Measurements from ENCODE around the gene SEMA3B.

SEMA3B gene

DNA sequence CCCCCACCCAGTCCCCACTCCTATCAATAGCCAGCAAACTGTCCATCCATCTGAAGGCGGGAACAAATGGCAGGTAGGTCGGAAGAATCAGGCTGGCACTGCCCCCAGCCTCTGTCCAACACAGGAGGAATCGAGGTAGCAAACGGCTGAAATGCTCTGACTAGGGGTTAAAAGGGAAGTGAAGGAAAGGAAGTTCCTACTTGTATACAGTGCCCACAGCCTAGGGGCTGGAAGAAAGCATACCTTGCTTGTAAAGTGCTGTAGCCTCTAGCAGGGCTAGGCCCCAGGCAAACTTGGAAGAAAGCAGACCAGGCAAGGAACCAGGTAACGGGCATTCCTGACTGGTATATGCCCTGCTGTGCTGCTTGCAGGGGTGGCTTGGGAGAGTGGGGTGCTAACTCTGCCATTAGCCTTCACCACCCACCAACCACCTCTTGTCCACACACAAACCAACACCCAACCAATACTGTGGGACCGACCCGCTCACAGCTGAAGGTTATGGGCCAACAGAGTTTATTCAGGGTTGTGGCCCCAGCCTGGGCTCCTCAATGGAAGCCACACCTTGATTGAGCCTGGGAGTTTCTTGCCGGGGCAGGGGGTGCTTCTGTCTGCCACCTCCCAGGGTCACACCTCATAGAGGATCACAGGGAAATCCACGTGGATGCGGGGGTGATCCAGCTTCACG, 56.7 kb downstream of the SEMA3B start:
- TF ChIP-seq, protein P1, sequence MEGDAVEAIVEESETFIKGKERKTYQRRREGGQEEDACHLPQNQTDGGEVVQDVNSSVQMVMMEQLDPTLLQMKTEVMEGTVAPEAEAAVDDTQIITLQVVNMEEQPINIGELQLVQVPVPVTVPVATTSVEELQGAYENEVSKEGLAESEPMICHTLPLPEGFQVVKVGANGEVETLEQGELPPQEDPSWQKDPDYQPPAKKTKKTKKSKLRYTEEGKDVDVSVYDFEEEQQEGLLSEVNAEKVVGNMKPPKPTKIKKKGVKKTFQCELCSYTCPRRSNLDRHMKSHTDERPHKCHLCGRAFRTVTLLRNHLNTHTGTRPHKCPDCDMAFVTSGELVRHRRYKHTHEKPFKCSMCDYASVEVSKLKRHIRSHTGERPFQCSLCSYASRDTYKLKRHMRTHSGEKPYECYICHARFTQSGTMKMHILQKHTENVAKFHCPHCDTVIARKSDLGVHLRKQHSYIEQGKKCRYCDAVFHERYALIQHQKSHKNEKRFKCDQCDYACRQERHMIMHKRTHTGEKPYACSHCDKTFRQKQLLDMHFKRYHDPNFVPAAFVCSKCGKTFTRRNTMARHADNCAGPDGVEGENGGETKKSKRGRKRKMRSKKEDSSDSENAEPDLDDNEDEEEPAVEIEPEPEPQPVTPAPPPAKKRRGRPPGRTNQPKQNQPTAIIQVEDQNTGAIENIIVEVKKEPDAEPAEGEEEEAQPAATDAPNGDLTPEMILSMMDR (IDR thresholded peaks at IDR 0.05; ENCODE audit: borderline replicate concordance, insufficient read depth, low read depth, low read length): no peak
- no peak overlapping the region for H3K4me3 ChIP-seq (ENCODE audit: low read depth, low read length)

DNA sequence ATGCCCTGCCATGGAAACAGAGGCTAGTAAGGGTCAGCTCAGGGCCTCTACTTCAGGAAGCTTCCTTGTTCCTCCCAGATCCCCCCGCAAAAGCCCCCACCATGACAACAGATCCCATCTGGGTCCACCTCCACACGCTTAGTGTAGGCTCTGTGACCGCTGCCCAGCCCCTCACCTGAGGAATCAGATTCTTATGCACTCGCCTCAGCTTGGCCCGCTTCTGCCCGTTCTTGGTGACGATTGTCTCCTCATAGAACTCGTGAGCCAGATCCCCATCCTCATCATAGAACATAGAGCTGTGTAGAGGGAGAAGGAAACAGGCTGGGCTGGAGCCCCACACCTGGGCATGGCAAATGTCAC, 57.2 kb downstream of the SEMA3B start:
- no peak overlapping the region for H3K4me3 ChIP-seq (ENCODE audit: low read depth, low read length)
- TF ChIP-seq, protein P1 (IDR thresholded peaks at IDR 0.05; ENCODE audit: borderline replicate concordance, insufficient read depth, low read depth, low read length): no peak

- H3K4me3 ChIP-seq (ENCODE audit: low read depth, low read length): peak overlapping the region; percentile 81
- TF ChIP-seq, protein P1 (IDR thresholded peaks at IDR 0.05; ENCODE audit: borderline replicate concordance, insufficient read depth, low read depth, low read length): no peak
Measured at GRCh38 chr3:50327129-50327528, 58.2 kb downstream of the SEMA3B start.

All from GM12875 (cell line).